CD4-positive, alpha-beta T cell treated with Interleukin-6 for 4 hours (primary cell): ENCODE results near the gene BEST1.

Source experiments
- DNase-seq: peaks from one replicate; pipeline ENCODE4 v3.0.0-alpha.2; 2020; ENCODE audit warnings: mixed read lengths

The BEST1 gene

GRCh38 chr11:61916737-61917333, 33.3 kb upstream of the BEST1 start:
- DNase-seq = no peak

GRCh38 chr11:61917334-61918109, 32.6 kb upstream of the BEST1 start, which contains the start of gene RAB3IL1:
Gene RAB3IL1 (minus strand): TSS chr11:61917566. CDS start chr11:61917367, 199 bp downstream.
- DNase-seq = no peak

- no peak for DNase-seq
Measured at GRCh38 chr11:61918251-61918937, 31.8 kb upstream of the BEST1 start.

- DNase-seq = no peak
Measured at GRCh38 chr11:61918938-61919704, 31.0 kb upstream of the BEST1 start.

- no peak for DNase-seq
Measured at GRCh38 chr11:61919705-61920631, 30.2 kb upstream of the BEST1 start.

GRCh38 chr11:61921446-61921845, 28.7 kb upstream of the BEST1 start:
- no peak for DNase-seq

- DNase-seq = no peak
Measured at GRCh38 chr11:61922539-61922938, 27.6 kb upstream of the BEST1 start.

GRCh38 chr11:61923166-61924063, 26.7 kb upstream of the BEST1 start:
- no peak for DNase-seq

- no peak for DNase-seq
Measured at GRCh38 chr11:61924064-61924455, 26.1 kb upstream of the BEST1 start.

GRCh38 chr11:61925736-61926135, 24.4 kb upstream of the BEST1 start:
- no peak for DNase-seq

- DNase-seq = no peak
Measured at GRCh38 chr11:61926235-61926634, 23.9 kb upstream of the BEST1 start.

- DNase-seq = no peak
Measured at GRCh38 chr11:61927501-61927900, 22.6 kb upstream of the BEST1 start.

- DNase-seq = no peak
Measured at GRCh38 chr11:61928606-61929005, 21.5 kb upstream of the BEST1 start.

- no peak for DNase-seq
Measured at GRCh38 chr11:61930933-61931332, 19.2 kb upstream of the BEST1 start.

GRCh38 chr11:61935861-61936260, 14.3 kb upstream of the BEST1 start:
- no peak for DNase-seq

GRCh38 chr11:61940466-61940865, 9.7 kb upstream of the BEST1 start:
- DNase-seq = no peak

GRCh38 chr11:61945191-61945590, 5.0 kb upstream of the BEST1 start:
- no peak for DNase-seq

- DNase-seq = no peak
Measured at GRCh38 chr11:61946894-61947293, 3.3 kb upstream of the BEST1 start.

GRCh38 chr11:61947486-61948210, 2.5 kb upstream of the BEST1 start:
- DNase-seq = peak; percentile 72

GRCh38 chr11:61948505-61948904, 1.6 kb upstream of the BEST1 start:
- DNase-seq = no peak
